Aorta (tissue), 5 donors: ENCODE data around the gene CSTB. TPM values are rescaled to one million over a fixed set of nuclear protein-coding genes. Genes with fewer than 3 reads are reported as not detected.
"Not testable (repeated sequence)": the region's sequence is repeated elsewhere in the genome, so short reads cannot be mapped to it uniquely, and the experiment has no call there.

Source experiments
- ATAC-seq: fragments of 200-7000 bp; cut with Tn5 transposase; one replicate; pipeline ENCODE4 v1.9.1; 2022; ENCODE audit warnings: moderate library complexity; ENCODE audit not compliant: low FRiP score
- DNase-seq, 2 donors: peaks; one replicate each; pipeline ENCODE4 v3.0.0-alpha.2; 2020
- H3K27ac ChIP-seq, 2 donors: one replicate each; pipeline ENCODE4 v1.5.1; 2013; ENCODE audit warnings: low read length in 2 of 2, mild to moderate bottlenecking in 2 of 2, moderate library complexity in 2 of 2, control low read depth in 1 of 2, inconsistent platforms in 1 of 2, low read depth in 1 of 2
- H3K27me3 ChIP-seq, 2 donors: one replicate each; pipeline ENCODE4 v1.6.1; 2013; ENCODE audit warnings: control low read depth in 1 of 2, low read length in 1 of 2, mild to moderate bottlenecking in 1 of 2, moderate library complexity in 1 of 2; ENCODE audit not compliant: insufficient read depth in 2 of 2, control insufficient read depth in 1 of 2
- H3K36me3 ChIP-seq, 2 donors: one replicate each; pipeline ENCODE4 v1.6.1; 2013; ENCODE audit warnings: control low read depth in 1 of 2, low read length in 1 of 2, mild to moderate bottlenecking in 1 of 2; ENCODE audit not compliant: insufficient read depth in 2 of 2, control insufficient read depth in 1 of 2
- H3K4me1 ChIP-seq, 2 donors: one replicate each; pipeline ENCODE4 v1.6.1; 2013; ENCODE audit warnings: low read length in 2 of 2, control low read depth in 1 of 2, mild to moderate bottlenecking in 1 of 2, moderate library complexity in 1 of 2; ENCODE audit not compliant: insufficient read depth in 2 of 2, control insufficient read depth in 1 of 2
- H3K4me3 ChIP-seq, 2 donors: one replicate each; pipeline ENCODE4 v1.5.1; 2013; ENCODE audit warnings: low read length in 2 of 2, control low read depth in 1 of 2, mild to moderate bottlenecking in 1 of 2
- H3K9me3 ChIP-seq: one replicate; pipeline ENCODE4 v1.6.1; 2013; ENCODE audit warnings: mild to moderate bottlenecking, low read length; ENCODE audit not compliant: control insufficient read depth
- WGBS, 2 donors: extraction: QIAGEN DNeasy Blood & Tissue Kit; methylation state at CpG; one replicate each; pipeline ENCODE4 v1.1.7; 2013; 5-methylcytosine and 5-hydroxymethylcytosine counted together
- intact Hi-C, 2 donors: fragments of 100-400 bp; cut with DNase I; formaldehyde crosslinking; loops; one replicate each; pipeline versions ENCODE4 v1.14.2 to v1.15.0; 2022
- long read RNA-seq, 2 donors: library from polyadenylated mRNA; unstranded; transcript quantifications; one replicate each; pipeline ENCODE4 v2.0.0, GENCODE V29; 2020 to 2021
- polyA plus RNA-seq, 2 donors: library from polyadenylated mRNA; stranded (reverse); fragments of 200-250 nt; gene quantifications; one replicate each; pipeline ENCODE4 v1.2.3, GENCODE V29; 2013
- total RNA-seq, 2 donors: library from RNA; stranded (reverse); fragmentation: NEBNext Ultra II Directional; extraction: Animal tissue kit (Norgen Biotek cat#: 25700); gene quantifications; one replicate each; pipeline ENCODE4 v1.2.1, GENCODE V29; 2021
- donor health status: healthy with polysubstance abuse.
- donor health status: Bipolar disorder and iron deficiency.
- donor health status: DM: no; HTN: no; CAD: no.
- donor health status: DM: no; HTN: no; CAD: no.
- donor health status: DM: yes; HTN: yes; CAD: no.

Gene CSTB
- 10 to 100 TPM; 30.3 to 44.3 TPM for total RNA-seq
- polyA plus RNA-seq = 10 to 100 TPM; 44.6 to 71.6 TPM
- long read RNA-seq, donor 1, transcript CSTB-201 (3 exons, 2,164 nt) = major isoform, 35 of 42 reads
- long read RNA-seq, donor 1, partial matches to known transcripts = 1 of 42 reads
- long read RNA-seq, donor 1, other reads (novel, unspliced or antisense) = 1 of 42 reads
- long read RNA-seq, donor 2, transcript CSTB-201 (3 exons, 2,164 nt) = major isoform, 29 of 33 reads
- long read RNA-seq, donor 2, partial matches to known transcripts = 1 of 33 reads
- long read RNA-seq, donor 2, other reads (novel, unspliced or antisense) = 0 of 33 reads

- H3K36me3 ChIP-seq = peaks cover 0 to 4% of the 10 kb centered on the region in 2 donors
- intact Hi-C loops = loop anchor here (10.0 kb wide), 2 partner anchors 51 to 91 kb away; no protein-coding TSS in a partner anchor
- H3K4me3 ChIP-seq = peak within 1 kb of the TSS; percentile 52 to 67
- DNase-seq = peak; percentile 93 to 96
- H3K9me3 ChIP-seq = no peaks in the 10 kb centered on the region
- H3K27me3 ChIP-seq = no peaks in the 10 kb centered on the region
- H3K4me1 ChIP-seq = no peaks in the 10 kb centered on the region
- 1% methylated on average over 66 to 71 of the region's 71 CpGs for WGBS, 2 donors
- peak; percentile 83 for ATAC-seq
- peak within 1 kb of the TSS in 1 of 2 donors; percentile 3 for H3K27ac ChIP-seq
These were observed at the start of gene CSTB for GRCh38 chr21:43775795-43776430. Gene CSTB (minus strand): TSS chr21:43776308. CDS start chr21:43776269, 39 bp downstream.

- Histone ChIP-seq H3K36me3 (no peaks in the 10 kb centered on the region), H3K4me3 (no peak overlapping the region), H3K9me3 (no peaks in the 10 kb centered on the region), H3K27ac (no peak overlapping the region), H3K27me3 (no peaks in the 10 kb centered on the region), H3K4me1 (no peaks in the 10 kb centered on the region)
- intact Hi-C loops = no loop called here
- WGBS, 2 donors = 86% methylated on average over 24 of the region's 24 CpGs
- ATAC-seq (no peak), DNase-seq (no peak)
These were observed 49.3 kb upstream of the CSTB start for GRCh38 chr21:43825242-43825935.

GRCh38 chr21:43824333-43825241, 48.5 kb upstream of the CSTB start:
- H3K4me3 ChIP-seq = no peak overlapping the region
- H3K4me1 ChIP-seq = no peaks in the 10 kb centered on the region
- 72 to 79% methylated on average over 17 of the region's 17 CpGs for WGBS, 2 donors
- no peak overlapping the region for H3K27ac ChIP-seq
- peak in 1 of 2 donors; percentile 48 for DNase-seq
- no peaks in the 10 kb centered on the region for H3K36me3 ChIP-seq
- H3K27me3 ChIP-seq = no peaks in the 10 kb centered on the region
- no peaks in the 10 kb centered on the region for H3K9me3 ChIP-seq
- intact Hi-C loops = no loop called here
- peak; percentile 16 for ATAC-seq

GRCh38 chr21:43822741-43823140, 46.6 kb upstream of the CSTB start:
- WGBS, 2 donors = 87 to 95% methylated on average over 2 of the region's 5 CpGs
- H3K36me3 ChIP-seq, ATAC-seq, H3K27ac ChIP-seq, intact Hi-C loops, H3K9me3 ChIP-seq, H3K27me3 ChIP-seq, H3K4me1 ChIP-seq, H3K4me3 ChIP-seq, DNase-seq: not testable (repeated sequence)

GRCh38 chr21:43822166-43822565, 46.1 kb upstream of the CSTB start:
- 89 to 96% methylated on average over 15 to 25 of the region's 25 CpGs for WGBS, 2 donors
- ATAC-seq, H3K36me3 ChIP-seq, H3K4me3 ChIP-seq, H3K27ac ChIP-seq, H3K4me1 ChIP-seq, intact Hi-C loops, H3K9me3 ChIP-seq, H3K27me3 ChIP-seq: not testable (repeated sequence)
- peak in 1 of 2 donors; percentile 45 for DNase-seq

GRCh38 chr21:43820466-43820865, 44.4 kb upstream of the CSTB start:
- ATAC-seq (no peak), DNase-seq (peak in 1 of 2 donors; percentile 51)
- intact Hi-C loops = no loop called here
- H3K27me3 ChIP-seq = no peaks in the 10 kb centered on the region
- H3K4me3 ChIP-seq = no peak overlapping the region
- WGBS, 2 donors = 94 to 95% methylated on average over 11 of the region's 11 CpGs
- H3K36me3 ChIP-seq = peaks cover 0 to 2% of the 10 kb centered on the region in 2 donors
- H3K4me1 ChIP-seq = no peaks in the 10 kb centered on the region
- H3K27ac ChIP-seq = no peak overlapping the region
- H3K9me3 ChIP-seq = no peaks in the 10 kb centered on the region

GRCh38 chr21:43819511-43820405, 43.6 kb upstream of the CSTB start:
- Histone ChIP-seq H3K36me3 (peaks cover 0 to 2% of the 10 kb centered on the region in 2 donors), H3K4me3 (no peak overlapping the region), H3K27ac (no peak overlapping the region), H3K27me3 (no peaks in the 10 kb centered on the region), H3K4me1 (no peaks in the 10 kb centered on the region), H3K9me3 (no peaks in the 10 kb centered on the region)
- intact Hi-C loops = no loop called here
- WGBS, 2 donors = 90 to 93% methylated on average over 25 of the region's 25 CpGs
- no peak for ATAC-seq
- peak in 1 of 2 donors; percentile 13 for DNase-seq
